Measurements from ENCODE around the gene RNU6-1.

The RNU6-1 gene

GRCh38 chr15:67861983-67862382, 22.1 kb upstream of the RNU6-1 start:
- Histone ChIP-seq H3K27ac (no peak overlapping the region), H3K4me3 (no peak overlapping the region)

GRCh38 chr15:67859331-67859946, 19.6 kb upstream of the RNU6-1 start:
- Histone ChIP-seq H3K27ac (no peak overlapping the region), H3K4me3 (no peak overlapping the region)

GRCh38 chr15:67857220-67857619, 17.4 kb upstream of the RNU6-1 start:
- no peak overlapping the region for H3K4me3 ChIP-seq
- no peak overlapping the region for H3K27ac ChIP-seq

- Histone ChIP-seq H3K27ac (no peak overlapping the region), H3K4me3 (no peak overlapping the region)
Measured at GRCh38 chr15:67855842-67856241, 16.0 kb upstream of the RNU6-1 start.

- H3K27ac ChIP-seq, result no peak overlapping the region
- H3K4me3 ChIP-seq, result no peak overlapping the region
Measured at GRCh38 chr15:67854358-67854757, 14.5 kb upstream of the RNU6-1 start.

- H3K27ac ChIP-seq, result no peak overlapping the region
- H3K4me3 ChIP-seq, result no peak overlapping the region
Measured at GRCh38 chr15:67853454-67853853, 13.6 kb upstream of the RNU6-1 start.

GRCh38 chr15:67852418-67852817, 12.6 kb upstream of the RNU6-1 start:
- no peak overlapping the region for H3K4me3 ChIP-seq
- H3K27ac ChIP-seq, result no peak overlapping the region

GRCh38 chr15:67850994-67851571, 11.2 kb upstream of the RNU6-1 start:
- H3K27ac ChIP-seq, result peak overlapping the region in 1 of 21 experiments; percentile 30
- H3K4me3 ChIP-seq, result no peak overlapping the region

GRCh38 chr15:67850336-67850735, 10.5 kb upstream of the RNU6-1 start:
- no peak overlapping the region for H3K4me3 ChIP-seq
- no peak overlapping the region for H3K27ac ChIP-seq

- H3K4me3 ChIP-seq, result no peak overlapping the region
- no peak overlapping the region for H3K27ac ChIP-seq
Measured at GRCh38 chr15:67849538-67849937, 9.7 kb upstream of the RNU6-1 start.

- Histone ChIP-seq H3K4me3 (no peak overlapping the region), H3K27ac (no peak overlapping the region)
Measured at GRCh38 chr15:67845974-67846373, 6.1 kb upstream of the RNU6-1 start.

GRCh38 chr15:67843571-67844387, 3.9 kb upstream of the RNU6-1 start:
- Histone ChIP-seq H3K27ac (no peak overlapping the region), H3K4me3 (no peak overlapping the region)

- Histone ChIP-seq H3K4me3 (no peak overlapping the region), H3K27ac (no peak overlapping the region)
Measured at GRCh38 chr15:67843092-67843501, 3.3 kb upstream of the RNU6-1 start.

- Histone ChIP-seq H3K27ac (peak overlapping the region in 11 of 21 experiments; percentile 45 to 99 (median 96)), H3K4me3 (peak overlapping the region in 6 of 7 experiments; percentile 60 to 90 (median 84))
Measured at GRCh38 chr15:67841513-67841762, 1.6 kb upstream of the RNU6-1 start.

- Histone ChIP-seq H3K27ac (peak overlapping the region; percentile 70 to 99 (median 96)), H3K4me3 (peak overlapping the region; percentile 60 to 90 (median 82))
Measured at GRCh38 chr15:67840749-67841512, 1.1 kb upstream of the RNU6-1 start.

- Histone ChIP-seq H3K4me3 (peak overlapping the region; percentile 12 to 90 (median 82)), H3K27ac (peak overlapping the region in 19 of 21 experiments; percentile 46 to 99 (median 96))
Measured at GRCh38 chr15:67839499-67839928, 331 bp downstream of the RNU6-1 start.

- Histone ChIP-seq H3K4me3 (peak overlapping the region; percentile 12 to 90 (median 82)), H3K27ac (peak overlapping the region in 11 of 21 experiments; percentile 15 to 99 (median 97))
Measured at GRCh38 chr15:67838789-67839332, 984 bp downstream of the RNU6-1 start.

GRCh38 chr15:67836955-67837354, 2.9 kb downstream of the RNU6-1 start:
- no peak overlapping the region for H3K4me3 ChIP-seq

GRCh38 chr15:67836477-67836876, 3.4 kb downstream of the RNU6-1 start:
- H3K4me3 ChIP-seq, result peak overlapping the region in 5 of 7 experiments; percentile 23 to 36 (median 24)
- no peak overlapping the region for H3K27ac ChIP-seq

More at GRCh38 chr15:67836955-67837354, 2.9 kb downstream of the RNU6-1 start:
- no peak overlapping the region for H3K27ac ChIP-seq

GRCh38 chr15:67836134-67836455, 3.8 kb downstream of the RNU6-1 start:
- peak overlapping the region; percentile 16 to 36 (median 24) for H3K4me3 ChIP-seq
- H3K27ac ChIP-seq, result no peak overlapping the region
